ENCODE data around the gene TBXA2R.
"Not testable (repeated sequence)": the region's sequence is repeated elsewhere in the genome, so short reads cannot be mapped to it uniquely, and the experiment has no call there.

The TBXA2R gene

DNA sequence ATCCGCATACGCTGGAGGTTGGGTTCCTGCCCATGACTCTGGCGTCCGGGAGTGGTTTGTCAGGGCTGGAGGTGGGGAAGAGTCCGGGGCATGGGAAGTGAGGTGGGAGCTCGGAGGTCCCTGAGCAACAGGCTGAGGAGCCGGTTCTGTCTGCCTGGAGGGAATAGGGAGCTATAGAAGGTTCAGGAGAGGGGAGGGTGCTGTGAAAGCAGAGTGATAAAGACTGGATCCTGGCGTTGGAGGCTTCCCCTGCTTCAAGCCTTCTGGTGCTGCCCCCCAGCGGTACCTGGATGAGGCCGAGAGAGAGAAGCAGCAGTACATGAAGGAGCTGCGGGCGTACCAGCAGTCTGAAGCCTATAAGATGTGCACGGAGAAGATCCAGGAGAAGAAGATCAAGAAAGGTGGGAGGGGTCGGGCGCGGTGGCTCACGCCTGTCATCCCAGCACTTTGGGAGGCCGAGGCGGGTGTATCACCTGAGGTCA lies 31.4 kb downstream of the TBXA2R start:
- H3K36me3 ChIP-seq (ENCODE audit: control insufficient read depth, insufficient read depth, low read length): peaks cover 6% of the 10 kb centered on the region
- H3K9me3 ChIP-seq (ENCODE audit: control insufficient read depth, insufficient read depth, low read length): no peaks in the 10 kb centered on the region
- H3K4me1 ChIP-seq (ENCODE audit: control insufficient read depth, insufficient read depth, low read length): peaks cover 13% of the 10 kb centered on the region
- no peaks in the 10 kb centered on the region for H3K27me3 ChIP-seq (ENCODE audit: control insufficient read depth, insufficient read depth, low read length)
- no peak overlapping the region for H3K4me3 ChIP-seq (ENCODE audit: low read depth, low read length)
- no peak overlapping the region for H3K27ac ChIP-seq (ENCODE audit: low read depth, low read length)
- H3K9ac ChIP-seq (ENCODE audit: low read depth, low read length): no peak overlapping the region

DNA sequence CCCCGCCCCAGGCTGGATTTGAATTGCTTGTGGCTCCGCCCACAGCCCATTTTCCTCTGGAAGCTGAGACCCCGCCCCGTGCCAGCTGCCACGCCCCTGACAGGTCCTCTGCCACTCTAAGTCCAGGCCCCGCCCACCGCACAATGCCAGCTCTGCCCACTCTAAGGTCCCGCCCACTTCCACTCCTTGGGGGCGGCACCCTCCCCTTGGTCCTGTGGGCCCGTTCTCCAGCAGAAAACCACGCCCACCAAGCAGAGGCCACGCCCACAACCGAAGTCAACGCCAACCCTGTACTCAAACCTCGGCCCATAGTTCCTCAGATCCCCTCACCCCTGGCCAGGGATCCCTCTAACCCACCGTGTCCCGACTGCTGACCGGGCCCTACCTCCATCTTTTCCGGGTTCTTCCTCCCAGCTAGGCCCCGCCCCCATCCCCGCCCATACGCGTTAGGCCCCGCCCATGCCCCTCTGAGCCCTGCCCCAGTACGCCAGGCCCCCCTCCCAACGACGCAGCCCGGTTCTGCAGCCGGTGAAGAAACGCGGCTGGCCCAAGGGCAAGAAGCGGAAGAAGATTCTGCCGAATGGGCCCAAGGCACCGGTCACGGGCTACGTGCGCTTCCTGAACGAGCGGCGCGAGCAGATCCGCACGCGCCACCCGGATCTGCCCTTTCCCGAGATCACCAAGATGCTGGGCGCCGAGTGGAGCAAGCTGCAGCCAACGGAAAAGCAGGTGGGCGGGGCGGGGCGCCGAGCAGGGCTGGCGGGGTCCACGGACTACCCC lies 32.6 kb downstream of the TBXA2R start:
- Histone ChIP-seq H3K36me3 (ENCODE audit: control insufficient read depth, insufficient read depth, low read length) (peaks cover 6% of the 10 kb centered on the region), H3K27ac (ENCODE audit: low read depth, low read length) (peak overlapping the region; percentile 75), H3K9me3 (ENCODE audit: control insufficient read depth, insufficient read depth, low read length) (no peaks in the 10 kb centered on the region), H3K4me3 (ENCODE audit: low read depth, low read length) (peak overlapping the region; percentile 85), H3K9ac (ENCODE audit: low read depth, low read length) (no peak overlapping the region), H3K4me1 (ENCODE audit: control insufficient read depth, insufficient read depth, low read length) (peaks cover 13% of the 10 kb centered on the region), H3K27me3 (ENCODE audit: control insufficient read depth, insufficient read depth, low read length) (no peaks in the 10 kb centered on the region)

DNA sequence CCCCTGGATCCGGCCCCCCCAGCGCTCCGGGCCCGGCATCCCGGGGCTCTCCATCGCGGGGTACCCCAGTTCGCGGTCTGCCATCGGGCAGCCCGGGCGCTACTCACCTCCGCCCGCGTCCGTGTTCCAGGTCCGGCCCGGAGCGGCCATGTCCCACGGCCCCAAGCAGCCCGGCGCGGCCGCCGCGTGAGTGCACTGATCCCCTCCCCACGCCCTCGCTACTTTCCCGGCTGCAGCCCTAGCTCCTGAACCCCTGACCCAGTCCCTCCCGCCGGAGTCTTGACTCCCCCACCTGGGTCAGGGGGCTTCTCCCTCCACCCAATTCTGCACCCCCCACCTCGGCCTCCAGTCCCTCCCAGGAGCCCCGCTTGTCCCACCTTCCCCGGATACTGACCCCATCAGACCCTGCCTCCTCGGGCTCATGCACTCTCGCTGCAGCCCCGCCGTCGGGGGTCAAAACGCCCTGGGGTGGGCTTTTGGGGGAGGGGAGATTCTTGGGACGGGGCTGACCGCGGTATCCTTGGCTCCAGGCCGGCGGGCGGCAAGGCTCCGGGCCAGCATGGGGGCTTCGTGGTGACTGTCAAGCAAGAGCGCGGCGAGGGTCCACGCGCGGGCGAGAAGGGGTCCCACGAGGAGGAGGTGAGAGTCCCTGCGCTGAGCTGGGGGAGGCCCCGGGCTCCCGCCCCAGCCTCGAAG lies 33.4 kb downstream of the TBXA2R start:
- Histone ChIP-seq H3K27ac (ENCODE audit: low read depth, low read length) (peak overlapping the region; percentile 75), H3K9me3 (ENCODE audit: control insufficient read depth, insufficient read depth, low read length) (no peaks in the 10 kb centered on the region), H3K27me3 (ENCODE audit: control insufficient read depth, insufficient read depth, low read length) (no peaks in the 10 kb centered on the region), H3K4me1 (ENCODE audit: control insufficient read depth, insufficient read depth, low read length) (peaks cover 13% of the 10 kb centered on the region), H3K4me3 (ENCODE audit: low read depth, low read length) (peak overlapping the region; percentile 85), H3K9ac (ENCODE audit: low read depth, low read length) (no peak overlapping the region; the same call in 1 of the 2 replicates), H3K36me3 (ENCODE audit: control insufficient read depth, insufficient read depth, low read length) (peaks cover 6% of the 10 kb centered on the region)

DNA sequence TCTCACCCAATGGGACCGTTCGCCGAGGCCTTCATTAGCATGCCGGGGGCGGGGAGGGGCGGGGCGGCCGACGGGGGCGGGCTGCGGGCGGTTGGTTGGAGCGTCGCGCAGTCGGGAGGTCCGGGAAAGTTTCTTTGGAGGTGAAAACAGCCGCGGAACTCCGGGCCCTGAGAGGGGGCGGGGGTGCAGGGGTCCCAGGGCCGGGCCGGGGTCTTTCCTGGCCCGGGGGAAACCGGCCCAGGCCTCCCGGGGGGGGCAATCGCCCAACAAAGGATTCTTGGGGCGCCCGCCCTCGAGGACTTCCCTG lies 33.9 kb downstream of the TBXA2R start, which contains the start of gene HMG20B:
HMG20B (plus strand) TSS at position 90 of the 307 bp plus-strand sequence. CDS start 366 bp downstream, outside the sequence.
- Histone ChIP-seq H3K27ac (ENCODE audit: low read depth, low read length) (peak within 1 kb of the TSS; percentile 75), H3K9me3 (ENCODE audit: control insufficient read depth, insufficient read depth, low read length) (no peaks in the 10 kb centered on the region), H3K9ac (ENCODE audit: low read depth, low read length) (no peak within 1 kb of the TSS; the same call in 1 of the 2 replicates), H3K36me3 (ENCODE audit: control insufficient read depth, insufficient read depth, low read length) (peaks cover 6% of the 10 kb centered on the region), H3K4me3 (ENCODE audit: low read depth, low read length) (peak within 1 kb of the TSS; percentile 85), H3K27me3 (ENCODE audit: control insufficient read depth, insufficient read depth, low read length) (no peaks in the 10 kb centered on the region), H3K4me1 (ENCODE audit: control insufficient read depth, insufficient read depth, low read length) (peaks cover 13% of the 10 kb centered on the region)

DNA sequence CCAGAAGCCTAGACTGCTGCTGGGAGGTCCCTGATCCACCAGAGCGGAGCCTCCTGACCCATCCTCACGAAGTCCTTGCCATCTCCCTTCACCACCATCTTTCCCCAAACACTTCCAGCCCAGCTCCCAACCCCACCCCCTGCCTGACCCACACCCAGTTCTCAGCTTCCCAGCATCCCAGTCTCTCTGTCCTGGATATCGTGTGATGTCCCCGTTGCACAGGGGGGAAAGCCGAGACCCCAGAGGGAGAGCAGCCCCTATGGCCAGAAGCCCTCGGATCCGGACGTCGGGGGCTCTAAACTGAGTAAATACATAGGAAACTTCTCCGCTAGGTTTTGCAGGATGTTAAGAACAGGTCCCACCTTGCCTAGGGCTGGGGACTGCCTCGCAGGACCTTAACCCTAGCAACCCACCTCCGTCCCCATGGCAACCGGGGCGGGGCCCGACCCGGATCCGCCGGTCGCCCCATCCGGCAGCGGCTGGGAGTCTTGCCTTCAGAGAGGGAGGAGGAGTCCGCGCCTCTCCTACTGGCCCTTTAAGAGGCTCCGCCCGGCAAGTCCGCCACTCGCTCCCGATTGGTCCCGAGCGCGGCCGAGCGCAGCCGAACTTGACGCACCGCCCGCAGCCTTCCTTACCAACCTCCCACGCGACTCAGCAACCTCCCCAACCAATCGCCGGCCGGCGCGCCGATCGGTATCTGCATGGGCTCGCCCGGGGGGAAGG lies 34.4 kb downstream of the TBXA2R start:
- Histone ChIP-seq H3K27ac (ENCODE audit: low read depth, low read length) (no peak overlapping the region), H3K36me3 (ENCODE audit: control insufficient read depth, insufficient read depth, low read length) (peaks cover 6% of the 10 kb centered on the region), H3K9me3 (ENCODE audit: control insufficient read depth, insufficient read depth, low read length) (no peaks in the 10 kb centered on the region), H3K27me3 (ENCODE audit: control insufficient read depth, insufficient read depth, low read length) (no peaks in the 10 kb centered on the region), H3K4me1 (ENCODE audit: control insufficient read depth, insufficient read depth, low read length) (peaks cover 13% of the 10 kb centered on the region), H3K4me3 (ENCODE audit: low read depth, low read length) (peak overlapping the region; percentile 43), H3K9ac (ENCODE audit: low read depth, low read length) (no peak overlapping the region)

DNA sequence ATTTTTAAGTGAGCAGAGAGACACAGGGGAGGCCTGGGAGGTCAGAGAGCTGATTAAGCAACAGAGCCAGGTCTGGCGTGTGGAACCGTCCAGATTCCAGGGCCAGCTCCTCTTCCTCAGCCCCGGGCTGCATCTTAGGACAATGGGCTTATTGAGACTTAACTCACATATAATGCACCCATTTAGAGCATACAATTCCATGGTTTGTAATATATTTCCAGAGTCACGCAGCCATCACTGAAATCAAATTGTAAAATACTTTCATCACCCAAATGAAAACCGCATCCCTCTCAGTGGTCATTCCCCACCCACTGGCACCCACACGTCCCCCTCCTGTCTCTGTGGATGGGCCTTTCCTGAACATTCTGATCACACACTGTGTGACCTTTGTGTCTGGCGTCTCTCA lies 36.1 kb downstream of the TBXA2R start:
- Histone ChIP-seq H3K27ac (ENCODE audit: low read depth, low read length) (no peak overlapping the region), H3K4me1 (ENCODE audit: control insufficient read depth, insufficient read depth, low read length) (peaks cover 4% of the 10 kb centered on the region; the same call in 1 of the 2 replicates), H3K9ac (ENCODE audit: low read depth, low read length) (no peak overlapping the region), H3K36me3 (ENCODE audit: control insufficient read depth, insufficient read depth, low read length) (peaks cover 6% of the 10 kb centered on the region), H3K4me3 (ENCODE audit: low read depth, low read length) (no peak overlapping the region), H3K9me3 (ENCODE audit: control insufficient read depth, insufficient read depth, low read length) (no peaks in the 10 kb centered on the region), H3K27me3 (ENCODE audit: control insufficient read depth, insufficient read depth, low read length) (no peaks in the 10 kb centered on the region)

DNA sequence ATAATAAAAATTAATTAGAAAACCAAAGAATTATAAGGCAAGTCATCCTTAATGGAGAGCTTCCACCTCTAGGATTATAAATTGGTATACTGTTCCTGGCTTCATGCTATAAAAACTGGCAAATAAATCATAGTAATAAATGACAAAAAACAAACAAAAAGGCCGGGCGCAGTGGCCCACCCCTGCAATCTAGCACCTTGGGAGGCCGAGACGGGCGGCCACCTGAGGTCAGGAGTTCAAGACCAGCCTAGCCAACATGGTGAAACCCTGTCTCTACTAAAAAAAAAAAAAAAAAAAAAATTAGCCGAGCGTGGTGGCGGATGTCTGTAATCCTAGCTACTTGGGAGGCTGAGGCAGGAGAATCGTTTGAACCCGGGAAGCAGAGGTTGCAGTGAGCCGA lies 36.6 kb downstream of the TBXA2R start:
- H3K9me3 ChIP-seq (ENCODE audit: control insufficient read depth, insufficient read depth, low read length); H3K9ac ChIP-seq (ENCODE audit: low read depth, low read length); H3K27ac ChIP-seq (ENCODE audit: low read depth, low read length); H3K27me3 ChIP-seq (ENCODE audit: control insufficient read depth, insufficient read depth, low read length); H3K4me3 ChIP-seq (ENCODE audit: low read depth, low read length); H3K36me3 ChIP-seq (ENCODE audit: control insufficient read depth, insufficient read depth, low read length); H3K4me1 ChIP-seq (ENCODE audit: control insufficient read depth, insufficient read depth, low read length): not testable (repeated sequence)

DNA sequence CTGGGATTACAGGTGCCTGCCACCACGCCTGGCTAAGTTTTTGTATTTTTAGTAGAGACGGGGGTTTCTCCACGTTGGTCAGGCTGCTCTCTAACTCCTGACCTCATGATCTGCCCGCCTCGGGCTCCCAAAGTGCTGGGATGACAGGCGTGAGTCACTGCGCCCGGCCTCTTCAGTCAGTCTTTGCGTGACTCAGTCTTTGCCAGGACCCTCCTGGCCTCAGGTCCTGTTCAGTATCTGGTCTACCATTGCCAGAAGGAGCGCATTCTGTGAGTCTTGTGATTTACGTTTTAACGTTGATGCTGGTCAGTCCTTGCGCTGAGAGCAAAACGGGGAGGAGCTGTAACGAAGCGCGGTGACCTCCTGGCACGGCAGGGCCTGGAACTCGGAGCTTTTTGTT lies 41.5 kb downstream of the TBXA2R start:
- H3K4me3 ChIP-seq (ENCODE audit: low read depth, low read length): no peak overlapping the region
- no peaks in the 10 kb centered on the region for H3K27me3 ChIP-seq (ENCODE audit: control insufficient read depth, insufficient read depth, low read length)
- no peaks in the 10 kb centered on the region for H3K36me3 ChIP-seq (ENCODE audit: control insufficient read depth, insufficient read depth, low read length)
- no peaks in the 10 kb centered on the region for H3K4me1 ChIP-seq (ENCODE audit: control insufficient read depth, insufficient read depth, low read length)
- no peaks in the 10 kb centered on the region for H3K9me3 ChIP-seq (ENCODE audit: control insufficient read depth, insufficient read depth, low read length)
- no peak overlapping the region for H3K9ac ChIP-seq (ENCODE audit: low read depth, low read length)
- H3K27ac ChIP-seq (ENCODE audit: low read depth, low read length): no peak overlapping the region

DNA sequence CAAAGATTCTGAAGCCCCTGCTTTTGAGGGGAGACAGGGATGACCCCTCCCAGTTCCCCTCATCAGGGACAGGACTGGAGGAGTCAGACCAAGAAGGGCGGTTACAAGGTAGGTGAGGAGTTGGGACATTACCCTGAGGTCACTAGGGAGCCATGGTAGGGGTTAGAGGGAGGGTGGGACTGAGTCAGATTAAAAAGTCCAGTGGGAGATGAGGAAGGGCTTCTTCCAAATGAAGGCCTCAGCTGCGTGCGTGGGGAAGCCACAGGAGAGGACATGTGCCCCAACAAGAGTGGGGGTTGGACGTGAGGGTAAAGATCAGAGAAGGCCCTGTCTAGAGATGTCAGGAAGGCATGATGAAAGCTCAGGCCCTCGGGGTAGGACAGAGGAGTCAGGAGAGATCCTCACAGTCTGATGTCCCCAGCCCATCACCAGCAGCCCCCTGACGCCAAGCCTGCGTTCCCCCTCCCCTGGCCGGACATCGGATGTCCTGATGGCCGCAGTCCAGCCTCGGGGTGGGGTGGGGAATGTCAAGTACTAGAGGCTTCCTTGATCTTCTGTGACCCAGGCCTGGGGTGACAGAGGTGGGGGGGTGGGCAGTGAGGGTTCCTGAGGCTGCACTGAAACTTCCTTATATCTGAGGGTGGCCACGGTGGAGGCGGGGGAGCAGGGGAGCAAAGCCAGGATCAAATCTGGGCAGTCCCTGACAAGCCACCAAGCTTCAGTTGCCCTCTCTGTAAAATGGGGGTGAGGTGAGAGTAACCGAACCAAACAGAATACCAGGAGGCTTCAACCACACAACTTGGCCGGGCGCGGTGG lies 42.8 kb downstream of the TBXA2R start:
- Histone ChIP-seq H3K27ac (ENCODE audit: low read depth, low read length) (no peak overlapping the region), H3K4me1 (ENCODE audit: control insufficient read depth, insufficient read depth, low read length) (no peaks in the 10 kb centered on the region), H3K27me3 (ENCODE audit: control insufficient read depth, insufficient read depth, low read length) (no peaks in the 10 kb centered on the region), H3K4me3 (ENCODE audit: low read depth, low read length) (no peak overlapping the region), H3K36me3 (ENCODE audit: control insufficient read depth, insufficient read depth, low read length) (no peaks in the 10 kb centered on the region), H3K9ac (ENCODE audit: low read depth, low read length) (no peak overlapping the region), H3K9me3 (ENCODE audit: control insufficient read depth, insufficient read depth, low read length) (no peaks in the 10 kb centered on the region)

DNA sequence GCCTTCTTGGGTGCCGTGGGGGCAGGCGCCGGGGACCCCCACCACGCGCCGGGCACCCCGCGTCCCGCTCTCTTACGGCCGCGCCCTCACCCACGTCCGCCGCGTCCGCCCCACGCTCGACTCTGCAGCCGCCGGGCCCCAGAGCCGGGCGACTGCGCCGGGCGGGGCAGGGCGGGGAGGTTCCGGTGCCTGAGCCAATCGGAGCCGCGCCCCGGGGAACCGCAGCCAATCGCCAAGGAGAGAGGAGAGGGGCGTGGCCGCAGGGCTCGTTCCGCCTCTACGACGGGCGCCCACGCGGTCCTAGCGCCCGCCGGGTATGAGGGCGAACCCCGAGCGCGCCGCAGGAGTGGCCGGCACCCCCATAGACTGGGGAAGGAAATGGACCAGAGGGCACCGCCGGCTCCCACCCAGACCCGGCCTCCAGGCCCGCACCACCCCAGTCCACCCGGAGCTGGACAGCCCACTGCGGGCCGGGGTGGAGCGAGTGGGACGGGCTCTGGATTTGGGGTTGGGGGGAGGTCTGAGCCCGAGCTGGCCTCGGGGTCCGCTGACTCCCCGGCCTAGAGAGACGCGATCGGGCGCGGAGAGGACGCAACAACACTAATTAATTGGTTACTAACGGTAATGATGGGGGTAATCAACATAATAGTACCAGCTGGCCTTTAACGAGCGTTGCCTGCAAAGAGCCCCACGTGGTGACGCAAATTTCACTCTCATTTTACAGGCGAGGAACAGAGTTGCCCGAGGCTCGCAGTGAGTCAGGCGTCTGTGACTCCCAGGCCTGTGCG lies 49.0 kb downstream of the TBXA2R start, which contains the start of gene MFSD12:
MFSD12 (minus strand) TSS at position 126 of the 788 bp plus-strand sequence. CDS start 183 bp downstream, outside the sequence.
- H3K9ac ChIP-seq (ENCODE audit: low read depth, low read length): peak within 1 kb of the TSS; percentile 54; the same call in 1 of the 2 replicates
- H3K9me3 ChIP-seq (ENCODE audit: control insufficient read depth, insufficient read depth, low read length): no peaks in the 10 kb centered on the region
- H3K4me3 ChIP-seq (ENCODE audit: low read depth, low read length): peak within 1 kb of the TSS; percentile 91
- H3K36me3 ChIP-seq (ENCODE audit: control insufficient read depth, insufficient read depth, low read length): no peaks in the 10 kb centered on the region
- H3K27me3 ChIP-seq (ENCODE audit: control insufficient read depth, insufficient read depth, low read length): 0 out of 2 replicates have a peak, but pooled peaks cover 6% of the 10 kb centered on the region
- no peak within 1 kb of the TSS for H3K27ac ChIP-seq (ENCODE audit: low read depth, low read length)
- H3K4me1 ChIP-seq (ENCODE audit: control insufficient read depth, insufficient read depth, low read length): peaks cover 4% of the 10 kb centered on the region; the same call in 1 of the 2 replicates

Data from HUES48 (cell line).